Activated CD4-positive, alpha-beta T cell treated with anti-CD3 and anti-CD28 coated beads, Interleukin-2, amount 50 U/mL, for 4 hours (primary cell): ENCODE results near the gene FSTL4.
"Not testable (repeated sequence)": the region's sequence is repeated elsewhere in the genome, so short reads cannot be mapped to it uniquely, and the experiment has no call there.

Source experiments
- DNase-seq, 2 experiments: peaks; one replicate each; pipeline ENCODE4 v3.0.0-alpha.2; 2020

FSTL4 gene

DNA sequence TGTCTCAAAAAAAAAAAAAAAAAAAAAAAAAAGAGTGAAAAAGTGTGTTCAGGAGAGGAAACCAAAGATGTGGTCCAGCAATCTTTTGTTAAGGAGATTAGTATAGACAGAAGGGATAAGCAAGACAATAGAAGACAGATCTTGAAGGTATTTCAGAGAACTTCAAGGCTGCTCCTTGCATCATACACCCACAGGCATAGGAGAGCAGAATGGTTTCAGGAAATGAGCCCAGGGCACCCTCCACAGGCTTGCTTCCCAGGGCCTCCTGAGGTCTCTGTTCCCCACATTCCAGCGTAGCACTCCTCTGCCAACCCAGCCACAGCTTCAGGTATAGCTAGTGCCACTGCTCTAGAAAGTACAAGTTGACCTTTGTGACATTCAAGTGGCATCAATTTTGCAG lies 65.8 kb downstream of the FSTL4 start:
- no peak for DNase-seq

DNA sequence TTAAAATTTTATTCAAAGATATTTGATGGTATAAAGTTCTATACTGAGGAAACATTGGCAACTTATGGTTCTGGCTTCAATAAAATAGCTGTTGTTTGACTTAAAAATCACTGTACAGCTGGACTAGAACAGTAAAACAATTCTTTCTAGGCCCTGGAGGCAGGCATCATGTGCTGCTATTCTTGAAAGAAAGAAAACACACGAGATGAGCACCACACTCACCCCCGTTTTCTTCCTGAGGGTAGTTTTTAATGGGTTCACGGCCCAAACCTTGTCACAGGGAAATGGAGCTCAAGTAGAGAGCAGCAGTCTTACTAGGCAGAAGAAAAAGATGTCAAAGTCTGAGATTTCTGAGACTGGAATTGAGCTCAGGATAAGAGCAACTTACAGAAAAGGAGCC lies 68.0 kb downstream of the FSTL4 start:
- DNase-seq: no peak

DNA sequence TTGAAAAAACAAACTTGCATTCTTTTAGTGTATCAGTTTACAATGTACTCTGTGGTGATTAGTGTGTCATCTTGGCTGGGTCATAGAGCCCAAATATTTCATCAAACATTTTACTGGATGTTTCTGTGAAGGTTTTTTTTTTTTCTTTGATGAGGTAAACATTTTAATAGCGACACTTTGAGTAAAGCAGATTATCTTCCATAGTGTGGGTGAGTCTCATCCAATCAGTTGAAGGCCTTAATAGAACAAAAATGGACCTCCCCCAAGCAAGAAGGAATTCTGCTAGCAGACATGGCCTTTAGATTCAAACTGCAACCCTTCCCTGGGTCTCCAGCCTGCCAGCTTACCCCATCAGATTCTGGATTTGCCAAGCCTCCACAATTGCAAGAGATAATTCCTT lies 72.5 kb downstream of the FSTL4 start:
- no peak for DNase-seq

DNA sequence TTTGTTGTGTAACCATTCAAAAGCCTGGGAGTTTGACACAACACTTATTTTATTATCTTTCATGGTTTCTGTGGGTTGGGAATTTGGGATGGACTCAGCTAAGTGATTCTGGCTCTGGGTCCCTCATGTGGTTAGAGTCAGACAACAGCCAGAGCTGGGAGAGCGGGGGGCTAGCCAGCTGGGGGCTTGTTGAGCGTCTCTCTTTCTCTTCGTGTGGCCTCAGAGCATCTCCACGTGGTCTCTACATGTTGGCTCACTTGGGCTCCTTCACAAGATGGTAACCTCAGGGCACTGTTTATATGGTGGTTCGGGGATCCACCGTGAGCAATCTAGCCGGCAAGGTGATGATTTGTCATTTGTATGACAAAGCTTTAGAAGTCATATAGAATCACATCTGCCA lies 73.6 kb downstream of the FSTL4 start:
- DNase-seq: no peak

DNA sequence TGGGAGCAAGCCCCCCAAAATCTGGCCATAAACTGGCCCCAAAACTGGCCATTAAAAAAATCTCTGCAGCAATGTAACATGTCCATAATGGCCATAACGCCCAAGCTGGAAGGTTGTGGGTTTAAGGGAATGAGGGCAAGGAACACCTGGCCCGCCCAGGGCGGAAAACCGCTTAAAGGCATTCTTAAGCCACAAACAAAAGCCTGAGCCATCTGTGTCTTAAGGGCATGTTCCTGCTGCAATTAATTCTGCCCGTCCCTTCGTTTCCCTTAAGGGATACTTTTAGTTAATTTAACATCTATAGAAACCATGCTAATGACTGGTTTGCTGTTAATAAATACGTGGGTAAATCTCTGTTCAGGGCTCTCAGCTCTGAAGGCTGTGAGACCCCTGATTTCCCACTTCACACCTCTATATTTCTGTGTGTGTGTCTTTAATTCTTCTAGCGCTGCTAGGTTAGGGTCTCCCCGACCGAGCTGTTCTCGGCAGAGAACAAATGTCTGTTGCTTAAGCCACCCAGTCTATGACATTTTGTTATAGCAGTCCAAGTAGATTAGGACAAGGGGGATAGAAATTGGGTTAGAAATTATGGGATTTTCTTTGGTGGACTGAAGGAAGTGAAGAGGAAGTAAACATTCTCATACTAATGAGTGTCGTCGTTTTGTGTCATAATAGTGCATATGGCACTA lies 77.0 kb downstream of the FSTL4 start:
- DNase-seq: not testable (repeated sequence)

DNA sequence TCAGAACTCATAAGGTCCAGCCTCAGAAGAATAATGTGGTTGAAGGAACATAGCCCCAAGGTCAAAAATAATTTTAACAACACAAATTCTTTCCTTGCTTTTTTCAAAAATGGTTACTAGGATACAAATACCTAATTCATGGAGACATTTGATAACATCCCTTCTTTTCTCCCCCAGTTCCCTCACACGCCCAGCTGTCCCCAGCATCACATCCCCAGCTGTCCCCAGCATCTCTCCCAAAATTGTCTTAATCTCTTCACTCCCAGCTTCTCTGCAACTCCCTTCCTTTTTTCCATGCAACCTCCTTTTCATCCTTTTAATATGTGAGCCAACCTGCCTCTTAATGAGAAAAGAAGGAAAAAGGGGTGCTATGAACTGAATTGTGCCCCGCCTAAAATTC lies 77.8 kb downstream of the FSTL4 start:
- DNase-seq: no peak

DNA sequence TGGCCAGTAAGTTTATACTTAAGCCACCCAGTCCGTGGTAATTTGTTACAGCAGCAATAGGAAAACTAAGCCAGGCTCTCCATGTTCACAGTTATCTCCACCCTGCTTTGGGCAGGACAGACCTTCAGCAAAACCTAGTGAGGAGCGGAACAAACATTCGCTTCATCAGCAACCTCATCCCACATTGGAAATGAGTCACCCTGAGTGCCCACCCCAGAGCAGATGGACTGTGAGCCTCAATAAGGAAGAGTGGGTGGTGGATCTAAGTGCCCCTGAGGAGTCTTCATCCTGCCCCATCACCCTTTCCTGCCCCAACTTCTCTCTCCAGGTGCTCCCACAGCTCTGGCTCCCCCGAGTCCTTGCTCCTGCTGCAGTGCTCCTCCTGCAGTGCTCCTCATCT lies 78.8 kb downstream of the FSTL4 start:
- DNase-seq: no peak

DNA sequence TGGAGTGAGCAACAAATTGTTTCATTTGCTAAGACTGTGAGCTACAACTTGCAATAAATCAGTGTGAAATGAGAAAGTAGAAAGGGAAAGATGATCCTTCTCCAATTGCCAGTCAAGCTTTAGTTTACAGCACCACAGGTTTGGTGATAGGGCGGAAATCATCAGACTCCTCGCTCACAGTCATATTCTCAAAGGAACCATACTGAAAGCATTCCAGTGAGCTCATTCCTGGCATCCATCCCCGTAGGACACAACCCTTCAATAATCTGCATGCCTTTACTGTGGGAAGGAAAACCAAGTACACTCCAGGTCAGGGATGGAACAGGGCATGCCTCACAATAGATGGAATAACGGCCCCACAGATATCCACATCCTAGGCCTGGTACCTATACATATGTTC lies 80.7 kb downstream of the FSTL4 start:
- DNase-seq: no peak

DNA sequence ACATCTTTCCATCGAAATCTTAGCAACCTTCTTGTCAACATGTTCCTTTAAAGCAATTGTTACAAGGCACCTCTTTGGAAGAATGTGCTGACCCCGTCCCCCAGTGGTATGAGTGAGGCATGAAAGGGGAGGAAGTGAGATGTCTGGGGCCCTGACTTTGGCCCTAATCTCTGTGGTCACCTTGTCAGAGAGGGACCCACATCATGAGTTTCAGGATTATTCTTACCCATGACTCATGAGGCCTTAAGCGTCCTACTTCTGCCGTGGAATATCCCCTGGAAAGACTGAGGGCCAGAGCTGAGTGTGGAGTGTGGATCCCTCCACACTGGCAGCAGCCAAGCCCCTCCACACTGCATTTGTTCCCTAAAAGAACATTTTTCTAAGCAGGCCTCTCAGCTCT lies 81.2 kb downstream of the FSTL4 start:
- DNase-seq: no peak

DNA sequence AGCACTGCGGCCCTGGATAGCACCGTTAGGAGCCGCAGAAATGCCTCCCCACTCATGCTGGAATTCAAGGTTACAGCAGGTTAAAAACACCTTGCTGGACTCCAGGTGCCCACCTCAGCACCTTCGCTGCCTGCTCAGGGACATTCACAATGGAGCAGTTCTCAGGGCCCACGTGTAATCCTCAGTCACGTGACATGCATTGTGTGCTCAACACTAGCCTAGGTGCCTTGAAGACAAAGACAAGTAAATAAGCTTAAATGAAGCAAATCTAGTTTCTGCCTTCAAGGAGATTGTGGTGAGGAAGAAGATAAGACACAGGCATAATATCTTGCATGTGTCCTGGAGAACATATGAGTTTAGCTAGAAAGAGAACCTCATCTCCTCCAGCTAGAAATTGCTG lies 82.1 kb downstream of the FSTL4 start:
- no peak for DNase-seq

DNA sequence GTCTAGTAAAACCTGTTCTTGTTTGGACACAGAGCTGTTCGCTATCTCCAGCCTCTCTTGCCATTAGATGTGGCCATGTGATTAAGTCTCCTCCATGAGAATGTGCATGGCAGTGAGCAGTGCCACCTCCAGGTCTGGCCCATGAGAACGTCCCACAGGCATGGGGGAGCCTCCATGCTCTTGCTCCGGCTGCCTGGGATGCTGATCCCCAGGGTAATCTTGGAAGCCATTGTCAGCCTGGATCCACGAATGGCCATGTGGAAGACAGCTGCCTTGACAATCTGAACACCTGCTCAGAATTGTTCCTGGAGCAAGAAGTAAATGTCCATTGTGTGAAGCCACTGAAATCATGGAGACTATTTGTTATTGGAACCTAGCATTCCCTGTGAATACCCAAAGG lies 83.5 kb downstream of the FSTL4 start:
- no peak for DNase-seq

DNA sequence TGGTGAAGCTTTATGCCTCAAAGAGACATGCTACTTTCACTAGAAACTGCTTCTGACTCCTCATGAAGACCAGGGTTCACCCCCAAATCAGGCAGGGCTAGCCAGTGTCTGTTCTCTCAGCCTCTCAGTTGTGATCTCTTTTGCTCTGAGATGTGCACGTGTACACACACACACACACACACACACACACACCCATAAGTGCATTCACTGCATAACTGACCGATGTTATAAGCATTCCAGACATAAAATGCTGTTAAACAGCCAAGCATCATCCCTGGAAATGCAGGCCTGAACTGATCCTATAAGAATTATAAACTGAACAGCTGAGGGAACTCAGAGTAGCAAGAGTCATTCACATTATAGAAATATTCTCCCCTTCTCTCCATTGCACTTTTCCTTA lies 85.0 kb downstream of the FSTL4 start:
- no peak for DNase-seq

DNA sequence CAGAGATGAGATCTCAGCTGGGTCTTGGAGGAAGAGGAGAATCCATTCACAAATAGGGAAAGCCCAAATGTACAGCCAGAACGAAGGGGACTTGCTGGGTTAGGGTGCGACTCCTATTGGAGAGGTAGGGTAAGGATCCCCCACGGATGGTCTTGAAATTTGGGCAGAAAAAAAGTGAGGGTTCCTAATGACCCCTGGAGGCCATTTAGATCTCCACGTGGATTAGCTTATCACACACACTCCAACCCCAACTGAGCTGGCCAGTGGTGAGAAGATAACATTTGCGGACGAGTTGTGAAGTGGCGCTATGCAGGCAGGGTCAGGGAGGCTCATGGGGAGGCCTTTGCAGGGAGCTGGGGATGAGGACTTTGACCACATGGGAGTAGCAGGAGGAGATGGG lies 86.0 kb downstream of the FSTL4 start:
- no peak for DNase-seq

DNA sequence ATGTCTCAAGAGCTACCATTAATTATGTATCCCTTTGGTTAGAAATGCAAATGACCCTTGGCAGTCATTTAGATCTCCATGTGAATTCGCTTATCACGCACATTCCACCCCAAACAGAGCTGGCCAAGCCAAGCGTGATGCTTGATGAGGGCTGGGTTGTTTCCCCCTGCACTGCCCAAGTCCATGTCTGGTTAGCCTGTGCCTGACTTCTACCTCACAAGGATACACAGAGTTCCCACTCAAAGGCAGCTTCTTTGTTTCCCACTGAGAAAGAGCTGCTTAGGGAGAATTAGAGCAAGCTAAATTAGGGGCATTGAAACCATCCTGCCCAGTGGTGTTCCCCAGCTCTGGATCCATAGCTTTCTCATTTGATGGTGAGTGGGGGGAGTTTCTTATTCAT lies 87.2 kb downstream of the FSTL4 start:
- no peak for DNase-seq

DNA sequence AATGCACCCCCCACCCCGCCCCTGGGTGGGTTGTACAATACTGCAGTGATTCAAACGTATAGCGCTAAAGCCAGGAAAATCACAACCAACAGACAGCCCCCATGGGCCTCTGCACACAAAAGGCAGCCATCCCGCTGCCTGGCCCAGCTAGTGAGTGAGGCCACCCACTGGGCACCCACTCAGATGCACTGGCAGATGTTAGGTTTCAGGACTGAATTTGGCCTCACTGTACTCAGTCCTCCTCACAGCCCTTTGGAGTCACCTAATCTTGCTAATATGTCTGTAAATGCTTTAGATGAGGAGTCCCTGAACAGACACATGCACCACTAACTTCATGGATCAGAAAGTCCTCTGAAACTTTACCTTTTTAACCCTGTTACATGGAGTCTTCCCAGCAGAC lies 87.7 kb downstream of the FSTL4 start:
- DNase-seq: no peak

DNA sequence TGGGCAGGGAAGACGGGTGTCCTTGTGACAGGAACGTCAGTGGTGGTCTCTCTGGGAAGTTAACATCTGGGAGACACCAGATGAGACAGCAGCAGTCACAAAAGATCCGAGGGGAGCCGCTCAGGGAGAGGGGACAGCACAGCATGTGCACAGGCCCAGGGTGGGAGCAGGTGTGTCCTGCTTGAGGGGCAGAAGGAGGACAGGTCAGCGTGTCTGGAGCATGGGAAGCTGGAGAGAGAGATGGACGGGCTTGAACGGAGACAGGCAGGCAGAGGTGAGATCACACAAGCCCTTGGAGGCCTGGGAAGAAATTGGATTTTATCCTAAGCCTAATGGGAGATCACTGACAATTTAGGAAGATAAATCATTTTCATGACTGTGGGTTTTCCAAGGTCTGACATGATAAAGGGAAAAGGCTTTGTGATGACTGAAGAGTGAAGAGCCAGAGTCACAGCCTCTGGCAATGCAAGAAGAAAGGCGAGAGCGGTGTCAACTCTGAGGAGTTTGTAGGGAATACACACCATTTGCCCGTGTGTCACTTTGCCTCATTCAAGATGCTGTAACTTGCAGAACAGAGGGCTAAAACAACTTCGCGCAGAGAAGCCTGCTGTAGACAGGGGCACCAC lies 88.3 kb downstream of the FSTL4 start:
- DNase-seq: no peak

DNA sequence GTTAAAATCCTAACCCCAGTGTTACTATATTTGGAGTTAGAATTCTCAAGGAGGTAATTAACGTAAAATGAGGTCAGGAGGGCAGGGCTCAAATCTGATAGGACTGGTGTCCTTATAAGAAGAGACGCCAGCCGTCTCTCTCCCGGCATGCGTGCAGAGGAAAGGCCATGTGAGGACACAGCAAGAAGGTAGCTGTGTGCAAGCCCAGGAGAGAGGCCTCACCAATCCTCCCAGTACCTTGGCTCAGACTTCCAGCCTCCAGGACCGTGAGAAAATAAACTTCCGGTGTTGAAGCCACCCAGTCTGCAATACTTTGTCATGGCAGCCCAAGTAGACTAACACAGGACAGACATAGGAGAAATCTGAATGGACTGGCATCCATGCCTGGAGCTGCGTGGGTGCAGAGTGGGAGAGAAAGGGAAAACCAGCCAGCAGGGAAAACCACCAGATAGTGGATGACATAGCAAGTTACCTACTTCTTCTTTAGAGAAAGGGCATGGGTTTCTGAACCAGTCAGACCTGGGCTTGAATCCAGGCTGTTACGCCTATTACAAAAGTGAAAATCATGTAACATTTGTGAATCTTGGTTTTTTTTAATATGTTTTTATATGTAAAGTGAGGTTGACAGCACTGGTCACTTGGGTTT lies 89.2 kb downstream of the FSTL4 start:
- DNase-seq: no peak

DNA sequence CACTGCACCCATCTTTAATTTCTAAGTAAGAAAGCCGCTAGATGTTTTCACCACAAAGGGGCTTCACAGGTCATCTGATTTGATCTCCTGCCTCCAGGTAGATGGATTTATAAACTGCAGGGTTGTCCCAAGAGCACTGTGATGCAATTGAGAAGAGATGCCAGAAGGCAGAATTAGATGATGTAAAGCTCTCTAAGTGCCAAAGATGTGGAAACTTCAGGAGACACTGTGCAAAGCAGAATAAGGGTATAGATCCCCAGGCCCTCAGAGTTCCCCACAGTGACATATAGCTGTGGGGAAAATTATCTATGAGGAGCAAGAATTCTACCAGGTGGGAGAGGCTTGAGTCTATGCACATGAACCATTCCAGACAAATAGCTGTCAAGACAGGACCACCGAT lies 90.5 kb downstream of the FSTL4 start:
- no peak for DNase-seq

DNA sequence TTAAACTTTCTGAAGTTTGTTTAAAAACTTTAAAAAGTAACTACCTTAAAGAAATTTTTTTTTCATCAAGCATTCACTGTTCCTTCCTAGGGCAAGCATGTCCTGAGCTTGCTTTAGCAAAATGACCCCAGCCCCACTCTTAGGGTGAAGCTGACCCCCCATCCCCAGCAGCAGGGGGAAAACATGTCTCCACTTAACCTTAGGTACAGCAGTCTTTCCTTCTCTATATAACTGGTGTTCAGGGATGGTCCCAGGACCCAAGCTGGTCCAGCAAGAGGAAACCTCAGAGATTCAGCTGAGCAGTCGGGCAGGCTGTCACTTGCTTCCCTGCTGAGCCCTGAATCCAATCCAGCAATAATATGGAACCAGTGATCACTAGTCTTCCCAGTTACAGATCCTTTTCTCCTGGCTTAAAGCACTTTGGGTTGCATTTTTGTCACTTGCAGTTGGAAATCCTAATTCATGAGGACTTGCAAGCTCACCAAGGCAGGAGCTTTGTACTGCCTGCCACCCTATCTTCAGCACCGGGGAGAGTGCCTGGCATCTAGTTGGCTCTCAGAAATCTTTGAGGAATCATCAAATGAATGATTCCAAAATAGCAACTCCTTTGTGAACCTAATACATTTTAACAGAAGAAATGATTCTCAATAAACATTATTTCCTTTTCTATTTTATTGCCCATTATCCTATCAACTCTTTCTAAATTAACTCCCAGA lies 91.2 kb downstream of the FSTL4 start:
- no peak for DNase-seq

DNA sequence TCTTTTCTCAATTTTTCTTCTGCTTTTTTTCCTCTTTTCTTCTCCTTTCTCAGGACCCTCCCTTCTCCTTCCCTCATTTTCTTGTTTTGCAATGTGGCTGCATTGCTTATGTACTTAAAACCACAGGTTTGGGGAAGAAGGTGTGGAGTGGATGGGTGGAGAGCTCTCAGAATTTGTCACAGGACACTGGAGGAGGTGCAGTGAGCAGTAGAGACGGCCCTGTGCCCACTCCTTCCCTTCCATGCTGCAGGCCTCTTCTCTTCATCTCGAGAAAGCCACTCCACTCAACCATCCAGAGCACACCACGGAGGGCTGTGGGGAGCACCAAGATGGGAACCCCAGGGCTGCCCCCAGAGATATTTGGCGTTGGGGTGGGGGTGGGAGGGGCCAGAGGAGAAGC lies 92.3 kb downstream of the FSTL4 start:
- DNase-seq: no peak

DNA sequence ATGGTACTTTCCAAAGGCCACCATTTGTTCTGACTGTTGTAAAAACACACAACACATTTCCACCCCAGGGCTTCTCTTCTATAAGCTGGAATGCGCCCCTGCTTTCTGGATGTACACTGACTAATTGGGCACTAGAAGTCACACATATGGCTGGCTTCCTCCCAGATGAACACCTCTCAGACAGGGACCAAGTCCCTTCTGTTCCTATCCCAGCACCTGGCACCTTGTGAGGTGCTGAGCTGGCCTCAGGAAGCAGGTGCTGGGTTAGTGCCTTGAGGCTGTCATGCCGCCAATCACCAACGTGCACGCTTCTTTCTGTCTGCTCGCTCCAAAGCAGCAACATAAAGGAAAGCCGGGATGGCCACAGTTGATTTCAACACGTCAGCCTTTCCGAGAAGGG lies 93.2 kb downstream of the FSTL4 start:
- DNase-seq: no peak

DNA sequence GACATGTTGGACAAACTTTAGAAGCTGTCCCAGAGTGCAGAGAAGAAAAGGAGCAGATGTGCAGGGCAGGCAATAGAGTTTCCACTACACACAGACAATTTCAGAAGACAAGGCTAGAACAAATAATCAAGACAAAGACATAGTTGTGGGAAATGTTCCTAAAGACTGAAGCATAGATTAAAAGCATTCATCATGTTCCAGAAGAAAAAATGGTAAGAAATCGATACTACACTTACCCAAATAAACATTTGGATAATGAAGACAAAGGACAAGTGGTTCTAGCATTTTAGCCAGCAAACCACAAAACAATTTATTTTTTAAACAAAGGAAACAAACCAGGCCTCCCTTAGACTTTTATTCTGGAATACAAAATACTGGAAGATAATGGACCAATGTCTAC lies 97.9 kb downstream of the FSTL4 start:
- no peak for DNase-seq

DNA sequence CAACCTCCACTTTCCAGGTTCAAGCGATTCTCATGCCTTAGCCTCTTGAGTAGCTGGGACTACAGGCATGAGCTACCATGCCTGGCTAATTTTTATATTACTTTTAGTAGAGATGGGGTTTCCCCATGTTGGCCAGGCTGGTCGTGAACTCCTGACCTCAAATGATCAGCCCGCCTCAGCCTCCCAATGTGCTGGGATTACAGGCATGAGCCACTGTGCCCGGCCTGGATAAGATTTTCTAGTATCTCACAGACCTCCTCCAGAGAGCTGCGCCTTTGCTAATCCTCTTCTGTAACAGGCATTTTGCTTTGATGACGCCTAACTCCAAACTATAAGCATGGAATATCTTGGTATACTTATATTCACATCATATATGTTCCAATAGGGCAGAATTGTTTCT lies 99.4 kb downstream of the FSTL4 start:
- no peak for DNase-seq

DNA sequence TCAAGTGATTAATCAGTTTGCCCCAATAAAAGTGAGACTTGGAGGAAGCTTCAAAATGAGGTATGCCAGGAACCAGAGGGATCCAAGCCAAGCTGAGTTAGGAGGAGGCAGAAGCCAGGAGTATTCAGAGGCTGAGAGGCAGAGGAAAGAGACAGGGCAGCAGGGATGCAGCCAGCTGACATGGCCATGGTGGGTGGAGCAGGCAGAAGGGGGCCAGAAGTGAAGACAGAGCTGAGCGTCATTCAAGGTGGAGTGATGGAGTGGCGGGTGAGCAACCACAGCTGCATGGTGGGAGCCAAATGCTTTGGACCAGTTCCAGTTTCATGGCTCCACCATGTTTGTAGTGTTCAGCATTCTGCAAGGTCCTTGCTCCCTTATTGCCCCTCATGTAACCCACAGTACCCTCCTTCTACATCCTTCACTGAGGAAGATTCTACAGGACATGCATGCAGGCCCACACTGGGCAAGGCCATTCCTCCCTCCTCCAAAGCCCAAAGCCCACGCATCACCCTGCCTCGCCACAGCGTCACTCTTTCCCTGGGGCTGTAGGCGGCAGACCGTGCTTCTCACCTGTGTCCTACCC lies 100.6 kb downstream of the FSTL4 start:
- no peak for DNase-seq
